Neural progenitor cell (in vitro differentiated cells): ENCODE measurements around the gene GON4L. TPM values are rescaled to one million over a fixed set of nuclear protein-coding genes. Genes with fewer than 3 reads are reported as not detected.

Experiments used
- DNase-seq: peaks from one replicate; pipeline ENCODE4 v3.0.0-alpha.2; 2016; ENCODE audit warnings: low spot score
- H2AFZ ChIP-seq: fragments of 200-600 bp; sonication (generic); replicated peaks from 2 replicates; pipeline ENCODE4 v1.6.1; 2016; ENCODE audit warnings: antibody characterized with exemption
- H3F3A ChIP-seq: fragments of 200-600 bp; sonication (generic); 2 replicates; pipeline ENCODE4 v1.6.1; 2016; ENCODE audit warnings: antibody characterized with exemption, low read depth
- H3K27ac ChIP-seq: fragments of 200-600 bp; sonication (generic); 2 replicates; pipeline ENCODE4 v1.5.1; 2016; ENCODE audit warnings: mild to moderate bottlenecking
- H3K27me3 ChIP-seq: fragments of 200-600 bp; sonication (generic); 2 replicates; pipeline ENCODE4 v1.6.1; 2016; ENCODE audit warnings: mild to moderate bottlenecking, moderate library complexity
- H3K36me3 ChIP-seq: fragments of 200-600 bp; sonication (generic); 2 replicates; pipeline ENCODE4 v1.5.1; 2016
- H3K4me1 ChIP-seq: fragments of 200-600 bp; sonication (generic); 2 replicates; pipeline ENCODE4 v1.6.1; 2016; ENCODE audit warnings: mixed run types
- H3K4me2 ChIP-seq: fragments of 200-600 bp; sonication (generic); 2 replicates; pipeline ENCODE4 v1.6.1; 2016
- H3K4me3 ChIP-seq: fragments of 200-600 bp; sonication (generic); 2 replicates; pipeline ENCODE4 v1.5.1; 2016
- H3K79me2 ChIP-seq: fragments of 200-600 bp; sonication (generic); 2 replicates; pipeline ENCODE4 v1.6.1; 2016; ENCODE audit warnings: low read depth
- H3K9ac ChIP-seq: fragments of 200-600 bp; sonication (generic); 2 replicates; pipeline ENCODE4 v1.6.1; 2016
- H3K9me3 ChIP-seq: fragments of 200-600 bp; sonication (generic); 2 replicates; pipeline ENCODE4 v1.5.1; 2016; ENCODE audit warnings: low read depth
- H4K20me1 ChIP-seq: fragments of 200-600 bp; sonication (generic); 2 replicates; pipeline ENCODE4 v1.6.1; 2016; ENCODE audit warnings: low read depth
- H3K27ac Mint-ChIP-seq: 3 replicates; pipeline ENCODE4 v1.8.0; 2021; ENCODE audit warnings: mixed read lengths
- H3K27me3 Mint-ChIP-seq: 2 replicates; pipeline ENCODE4 v1.8.0; 2022; ENCODE audit warnings: low read depth, mild to moderate bottlenecking, inconsistent platforms, moderate library complexity, mixed read lengths; ENCODE audit not compliant: insufficient read depth
- H3K36me3 Mint-ChIP-seq: 3 replicates; pipeline ENCODE4 v1.8.0; 2021; ENCODE audit warnings: mixed read lengths
- H3K4me1 Mint-ChIP-seq: 3 replicates; pipeline ENCODE4 v1.8.0; 2021; ENCODE audit warnings: mixed read lengths
- H3K4me3 Mint-ChIP-seq: 3 replicates; pipeline ENCODE4 v1.8.0; 2021; ENCODE audit warnings: mild to moderate bottlenecking, moderate library complexity, mixed read lengths
- H3K9me3 Mint-ChIP-seq: 3 replicates; pipeline ENCODE4 v1.8.0; 2020; ENCODE audit warnings: mixed read lengths
- EZH2 ChIP-seq: fragments of 200-600 bp; sonication (generic); IDR thresholded peaks from 2 replicates; pipeline ENCODE4 v1.6.1; 2017; ENCODE audit warnings: antibody characterized with exemption, mild to moderate bottlenecking, moderate library complexity
- EZH2phosphoT487 ChIP-seq: fragments of 200-600 bp; sonication (generic); IDR thresholded peaks from 2 replicates; pipeline ENCODE4 v1.6.1; 2017; ENCODE audit warnings: antibody characterized with exemption
- total RNA-seq: library from RNA; depleted of rRNA; stranded (reverse); fragments of >200 nt; gene quantifications from 2 replicates; pipeline ENCODE4 v1.2.3, GENCODE V29; 2015; ENCODE audit warnings: low replicate concordance
- TF ChIP-seq, protein P1 (sequence below): fragments of 200-600 bp; sonication (generic); IDR thresholded peaks from 2 replicates; pipeline ENCODE4 v1.5.1; 2017; ENCODE audit warnings: antibody characterized with exemption, mild to moderate bottlenecking

Gene GON4L
- total RNA-seq, 1 donor from 2014 or later, result 31.4 TPM

DNA sequence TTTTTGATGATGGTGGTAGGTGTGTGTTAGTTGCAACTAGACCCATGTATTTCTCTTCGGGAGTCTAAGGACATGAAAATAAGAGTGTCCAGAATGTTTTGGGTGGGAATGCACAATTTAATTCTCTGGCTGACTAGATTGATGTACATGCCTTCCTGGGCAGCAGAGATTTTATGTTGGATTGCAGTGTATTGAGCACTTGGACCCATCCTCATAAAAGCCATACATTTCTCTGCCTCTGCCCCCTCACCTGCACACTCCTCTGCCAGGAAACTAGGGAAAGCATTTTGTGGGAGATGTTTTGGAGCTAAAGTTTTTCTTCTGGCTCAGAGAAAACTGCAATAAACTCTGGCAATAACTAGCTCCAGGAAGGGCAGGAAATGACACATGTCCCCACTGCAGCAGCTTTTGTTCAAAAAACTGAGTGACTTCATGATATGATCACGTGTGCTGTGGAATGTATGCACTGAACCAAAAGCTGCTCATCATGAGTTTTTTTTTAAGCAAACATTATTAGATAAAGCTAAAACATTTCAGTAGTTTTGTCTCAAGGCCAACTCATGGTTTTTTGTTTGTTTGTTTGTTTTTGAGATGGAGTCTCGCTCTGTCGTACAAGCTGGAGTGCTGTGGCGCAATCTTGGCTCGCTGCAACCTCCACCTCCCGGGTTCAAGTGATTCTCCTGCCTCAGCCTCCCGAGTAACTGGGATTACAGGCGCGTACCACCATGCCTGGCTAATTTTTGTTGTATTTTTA is 36.6 kb upstream of the GON4L start:
- Mint-ChIP-seq H3K4me1 (no peaks in the 10 kb centered on the region), H3K9me3 (no peaks in the 10 kb centered on the region), H3K4me3 (no peak overlapping the region), H3K36me3 (peaks cover 12% of the 10 kb centered on the region), H3K27ac (no peak overlapping the region), H3K27me3 (no peaks in the 10 kb centered on the region)
- Histone ChIP-seq H3K36me3 (no peaks in the 10 kb centered on the region), H3K27me3 (no peaks in the 10 kb centered on the region), H3F3A (peaks cover 6% of the 10 kb centered on the region), H3K4me3 (no peak overlapping the region), H3K27ac (no peak overlapping the region), H3K9me3 (no peaks in the 10 kb centered on the region), H3K9ac (no peak overlapping the region), H2AFZ (no peak overlapping the region), H4K20me1 (no peaks in the 10 kb centered on the region), H3K4me1 (no peaks in the 10 kb centered on the region), H3K79me2 (no peaks in the 10 kb centered on the region), H3K4me2 (no peak overlapping the region)
- no peak for DNase-seq
- TF ChIP-seq EZH2phosphoT487 (no peak), EZH2 (no peak)
- TF ChIP-seq, protein P1, sequence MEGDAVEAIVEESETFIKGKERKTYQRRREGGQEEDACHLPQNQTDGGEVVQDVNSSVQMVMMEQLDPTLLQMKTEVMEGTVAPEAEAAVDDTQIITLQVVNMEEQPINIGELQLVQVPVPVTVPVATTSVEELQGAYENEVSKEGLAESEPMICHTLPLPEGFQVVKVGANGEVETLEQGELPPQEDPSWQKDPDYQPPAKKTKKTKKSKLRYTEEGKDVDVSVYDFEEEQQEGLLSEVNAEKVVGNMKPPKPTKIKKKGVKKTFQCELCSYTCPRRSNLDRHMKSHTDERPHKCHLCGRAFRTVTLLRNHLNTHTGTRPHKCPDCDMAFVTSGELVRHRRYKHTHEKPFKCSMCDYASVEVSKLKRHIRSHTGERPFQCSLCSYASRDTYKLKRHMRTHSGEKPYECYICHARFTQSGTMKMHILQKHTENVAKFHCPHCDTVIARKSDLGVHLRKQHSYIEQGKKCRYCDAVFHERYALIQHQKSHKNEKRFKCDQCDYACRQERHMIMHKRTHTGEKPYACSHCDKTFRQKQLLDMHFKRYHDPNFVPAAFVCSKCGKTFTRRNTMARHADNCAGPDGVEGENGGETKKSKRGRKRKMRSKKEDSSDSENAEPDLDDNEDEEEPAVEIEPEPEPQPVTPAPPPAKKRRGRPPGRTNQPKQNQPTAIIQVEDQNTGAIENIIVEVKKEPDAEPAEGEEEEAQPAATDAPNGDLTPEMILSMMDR, result no peak

DNA sequence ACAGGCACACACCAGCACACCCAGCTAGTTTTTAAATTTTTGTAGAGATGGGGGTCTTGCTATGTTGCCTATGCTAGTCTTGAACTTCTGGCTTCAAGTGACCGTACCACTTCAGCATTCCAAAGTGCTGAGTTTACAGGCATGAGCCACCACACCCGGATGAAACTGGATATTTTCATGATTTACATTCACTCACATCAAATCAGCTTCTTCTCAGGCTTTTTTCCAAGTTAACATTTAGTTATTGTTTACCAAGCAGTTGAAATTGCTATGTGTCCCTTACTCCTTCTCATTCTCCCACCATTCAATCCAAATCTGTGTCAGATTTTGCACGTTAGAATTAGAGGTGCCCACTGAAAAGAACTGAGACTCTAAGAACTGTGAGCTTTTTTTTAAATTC is 35.8 kb upstream of the GON4L start:
- H3K4me2 ChIP-seq, result no peak overlapping the region
- no peak overlapping the region for H3K9ac ChIP-seq

DNA sequence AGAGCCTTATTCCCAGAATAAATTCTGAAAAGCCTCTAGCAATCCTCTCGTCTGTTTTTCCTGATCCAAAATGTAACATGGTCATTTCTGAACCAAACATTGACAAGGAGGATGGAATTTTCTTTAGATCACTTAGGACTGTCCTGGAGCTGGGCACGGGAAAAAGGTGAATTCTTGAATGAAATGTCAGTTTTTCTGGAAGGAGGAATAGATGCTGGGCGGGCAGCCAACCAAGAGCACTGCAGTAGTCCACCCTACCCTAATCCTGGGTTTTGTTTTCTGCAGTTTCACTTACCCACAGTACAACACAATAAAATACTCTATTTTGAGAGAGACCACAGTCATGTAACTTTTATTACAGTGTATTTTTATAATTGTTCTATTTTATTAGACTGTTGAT is 33.2 kb upstream of the GON4L start:
- no peaks in the 10 kb centered on the region for H3K4me1 Mint-ChIP-seq
- Histone ChIP-seq H3K9me3 (no peaks in the 10 kb centered on the region), H3K4me3 (no peak overlapping the region), H3K36me3 (no peaks in the 10 kb centered on the region), H4K20me1 (no peaks in the 10 kb centered on the region), H3K4me2 (no peak overlapping the region), H3K9ac (no peak overlapping the region), H3K4me1 (no peaks in the 10 kb centered on the region), H3K27ac (no peak overlapping the region), H3K27me3 (no peaks in the 10 kb centered on the region), H3F3A (peaks cover 3% of the 10 kb centered on the region), H2AFZ (no peak overlapping the region), H3K79me2 (no peaks in the 10 kb centered on the region)
- TF ChIP-seq EZH2, result no peak
- TF ChIP-seq EZH2phosphoT487, result no peak
- no peak overlapping the region for H3K4me3 Mint-ChIP-seq
- H3K36me3 Mint-ChIP-seq, result no peaks in the 10 kb centered on the region
- no peak for DNase-seq
- no peak overlapping the region for H3K27ac Mint-ChIP-seq
- no peaks in the 10 kb centered on the region for H3K9me3 Mint-ChIP-seq
- H3K27me3 Mint-ChIP-seq, result no peaks in the 10 kb centered on the region

More for the DNA sequence above, 35.8 kb upstream of the GON4L start:
- Mint-ChIP-seq H3K4me3 (no peak overlapping the region), H3K27ac (no peak overlapping the region), H3K27me3 (no peaks in the 10 kb centered on the region), H3K4me1 (no peaks in the 10 kb centered on the region), H3K36me3 (peaks cover 10% of the 10 kb centered on the region), H3K9me3 (no peaks in the 10 kb centered on the region)
- no peaks in the 10 kb centered on the region for H3K36me3 ChIP-seq
- no peak overlapping the region for H3K4me3 ChIP-seq
- H3F3A ChIP-seq, result peaks cover 6% of the 10 kb centered on the region
- H3K4me1 ChIP-seq, result no peaks in the 10 kb centered on the region
- no peak for DNase-seq
- no peaks in the 10 kb centered on the region for H3K79me2 ChIP-seq
- no peaks in the 10 kb centered on the region for H3K9me3 ChIP-seq
- no peaks in the 10 kb centered on the region for H3K27me3 ChIP-seq
- no peak overlapping the region for H2AFZ ChIP-seq
- TF ChIP-seq, protein P1, result no peak
- TF ChIP-seq EZH2 (no peak), EZH2phosphoT487 (no peak)
- H4K20me1 ChIP-seq, result no peaks in the 10 kb centered on the region
- no peak overlapping the region for H3K27ac ChIP-seq

DNA sequence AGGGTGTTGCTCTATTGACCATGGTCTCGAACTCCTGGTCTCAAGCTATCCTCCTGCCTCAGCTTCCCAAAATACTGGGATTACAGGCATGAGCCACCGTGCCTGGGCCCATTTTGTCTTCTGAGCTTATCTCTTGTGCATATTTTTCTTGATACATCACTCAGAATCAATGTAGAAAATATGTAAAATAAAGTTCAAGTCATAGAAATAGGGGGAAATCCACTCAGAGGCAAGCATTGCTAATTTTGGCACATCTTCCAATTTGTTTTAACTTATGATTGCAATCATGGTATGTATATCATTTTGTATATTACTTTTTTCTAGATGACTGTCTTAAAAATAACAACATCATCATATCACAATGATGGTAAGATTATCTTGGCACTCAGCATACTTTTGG is 32.6 kb upstream of the GON4L start:
- Histone ChIP-seq H3K27ac (no peak overlapping the region), H2AFZ (no peak overlapping the region), H3K9me3 (no peaks in the 10 kb centered on the region), H3K4me3 (no peak overlapping the region), H3K36me3 (no peaks in the 10 kb centered on the region), H3F3A (peaks cover 3% of the 10 kb centered on the region), H3K4me1 (no peaks in the 10 kb centered on the region), H3K9ac (no peak overlapping the region), H4K20me1 (no peaks in the 10 kb centered on the region), H3K79me2 (no peaks in the 10 kb centered on the region), H3K4me2 (no peak overlapping the region), H3K27me3 (no peaks in the 10 kb centered on the region)
- Mint-ChIP-seq H3K4me3 (no peak overlapping the region), H3K9me3 (no peaks in the 10 kb centered on the region), H3K27ac (no peak overlapping the region), H3K36me3 (no peaks in the 10 kb centered on the region), H3K27me3 (no peaks in the 10 kb centered on the region), H3K4me1 (no peaks in the 10 kb centered on the region)
- TF ChIP-seq EZH2phosphoT487 (no peak), EZH2 (no peak)
- TF ChIP-seq, protein P1, result no peak
- DNase-seq, result no peak
